ENCODE results near the gene MAPK8. TPM values are rescaled to one million over a fixed set of nuclear protein-coding genes. Genes with fewer than 3 reads are reported as not detected.

Gene MAPK8
- total and polyA plus RNA-seq, 9 of the 15 experiments (the other 6 are each of a cell fraction or from before 2014, with no cell fraction given) = 6.4 to 159 (median 71.0) TPM

GRCh38 chr10:48470115-48470892 lies 163.8 kb downstream of the MAPK8 start (continued):
- TF ChIP-seq NR1H2 (CRISPR knock-in tag; IDR thresholded peaks at IDR 0.05) (no peak), ELK1 (CRISPR knock-in tag; IDR thresholded peaks at IDR 0.05) (no peak), ATF2 (CRISPR knock-in tag; IDR thresholded peaks at IDR 0.05) (no peak), ZFP30 (CRISPR knock-in tag; IDR thresholded peaks at IDR 0.05; ENCODE audit: borderline replicate concordance) (no peak), KDM5B (IDR thresholded peaks at IDR 0.05; ENCODE audit: insufficient replicate concordance, low read depth, low read length) (peak; percentile 63), MITF (IDR thresholded peaks at IDR 0.05) (peak; percentile 92), ZFX (CRISPR knock-in tag; IDR thresholded peaks at IDR 0.05) (peak; percentile 74), STAT5A (IDR thresholded peaks at IDR 0.05; ENCODE audit: borderline replicate concordance, low read length) (peak; percentile 92), HDAC8 (tag; IDR thresholded peaks at IDR 0.05) (peak; percentile 80; the same call in 1 of the 2 replicates), PYGO2 (tag; IDR thresholded peaks at IDR 0.05) (peak; percentile 81), ATF4 (CRISPR knock-in tag; IDR thresholded peaks at IDR 0.05) (peak; percentile 83), PCBP1 (IDR thresholded peaks at IDR 0.05; ENCODE audit: low read depth, low read length, poor library complexity, severe bottlenecking) (no peak), CBX3 (IDR thresholded peaks at IDR 0.05; ENCODE audit: borderline replicate concordance in 1 of 2, low read length in 2 of 2) (peak in 1 of 2 experiments; percentile 92; a peak in 2 of 3 replicates)
- TF ChIP-seq, protein P1, sequence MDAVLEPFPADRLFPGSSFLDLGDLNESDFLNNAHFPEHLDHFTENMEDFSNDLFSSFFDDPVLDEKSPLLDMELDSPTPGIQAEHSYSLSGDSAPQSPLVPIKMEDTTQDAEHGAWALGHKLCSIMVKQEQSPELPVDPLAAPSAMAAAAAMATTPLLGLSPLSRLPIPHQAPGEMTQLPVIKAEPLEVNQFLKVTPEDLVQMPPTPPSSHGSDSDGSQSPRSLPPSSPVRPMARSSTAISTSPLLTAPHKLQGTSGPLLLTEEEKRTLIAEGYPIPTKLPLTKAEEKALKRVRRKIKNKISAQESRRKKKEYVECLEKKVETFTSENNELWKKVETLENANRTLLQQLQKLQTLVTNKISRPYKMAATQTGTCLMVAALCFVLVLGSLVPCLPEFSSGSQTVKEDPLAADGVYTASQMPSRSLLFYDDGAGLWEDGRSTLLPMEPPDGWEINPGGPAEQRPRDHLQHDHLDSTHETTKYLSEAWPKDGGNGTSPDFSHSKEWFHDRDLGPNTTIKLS (IDR thresholded peaks at IDR 0.05; ENCODE audit: borderline replicate concordance, low read depth) = peak; percentile 39; the same call in 1 of the 2 replicates
- TF ChIP-seq, protein P2, sequence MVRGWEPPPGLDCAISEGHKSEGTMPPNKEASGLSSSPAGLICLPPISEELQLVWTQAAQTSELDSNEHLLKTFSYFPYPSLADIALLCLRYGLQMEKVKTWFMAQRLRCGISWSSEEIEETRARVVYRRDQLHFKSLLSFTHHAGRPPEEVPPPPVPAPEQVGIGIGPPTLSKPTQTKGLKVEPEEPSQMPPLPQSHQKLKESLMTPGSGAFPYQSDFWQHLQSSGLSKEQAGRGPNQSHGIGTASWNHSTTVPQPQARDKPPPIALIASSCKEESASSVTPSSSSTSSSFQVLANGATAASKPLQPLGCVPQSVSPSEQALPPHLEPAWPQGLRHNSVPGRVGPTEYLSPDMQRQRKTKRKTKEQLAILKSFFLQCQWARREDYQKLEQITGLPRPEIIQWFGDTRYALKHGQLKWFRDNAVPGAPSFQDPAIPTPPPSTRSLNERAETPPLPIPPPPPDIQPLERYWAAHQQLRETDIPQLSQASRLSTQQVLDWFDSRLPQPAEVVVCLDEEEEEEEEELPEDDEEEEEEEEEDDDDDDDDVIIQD (CRISPR knock-in tag; IDR thresholded peaks at IDR 0.05) = peak; percentile 81; the same call in 1 of the 2 replicates

All from K562 (cell line).